ENCODE results near the gene BAIAP2L2. TPM values are rescaled to one million over a fixed set of nuclear protein-coding genes. Genes with fewer than 3 reads are reported as not detected.

BAIAP2L2 gene
- total RNA-seq, 2 donors from 2014 or later = 0.14 to 5.5 TPM

GRCh38 chr22:38088629-38089473 lies 21.6 kb downstream of the BAIAP2L2 start:
- H3K4me3 ChIP-seq = peak overlapping the region in 1 of 2 donors; percentile 6
- H3K27ac ChIP-seq = no peak overlapping the region
- 21% methylated on average over 24 of the region's 85 CpGs for WGBS

DNA sequence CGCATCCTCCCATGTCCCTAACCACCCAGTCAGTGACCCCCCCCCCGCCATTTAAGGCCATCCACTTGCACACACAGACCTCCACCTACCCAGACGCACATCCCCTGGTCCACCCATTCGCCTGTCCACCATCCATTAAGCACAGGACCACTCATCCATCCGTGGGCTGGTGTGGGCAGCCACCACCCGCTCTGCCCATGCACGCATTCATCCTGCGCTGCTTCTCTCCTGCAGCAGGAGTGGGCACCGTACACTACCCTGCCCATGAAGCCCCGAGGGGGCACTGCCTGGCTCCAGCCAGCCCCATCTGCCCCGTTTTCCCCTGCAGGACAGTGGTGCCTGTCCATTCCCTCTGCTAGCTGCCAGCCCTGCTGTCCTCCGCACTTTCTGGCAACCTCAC lies 22.6 kb downstream of the BAIAP2L2 start:
- no peak overlapping the region for H3K27ac ChIP-seq
- no peak for DNase-seq (ENCODE audit: low spot score)
- intact Hi-C loops (cut with DNase I) = no loop called here
- no peaks in the 10 kb centered on the region for H3K27me3 ChIP-seq (replicated peaks; ENCODE audit: insufficient read depth)
- WGBS = 97% methylated on average over 12 of the region's 12 CpGs
- no peaks in the 10 kb centered on the region for H3K9me3 ChIP-seq
- no peak overlapping the region for H3K4me3 ChIP-seq
- H3K4me1 ChIP-seq (replicated peaks) = no peaks in the 10 kb centered on the region
- no peaks in the 10 kb centered on the region for H3K36me3 ChIP-seq
- TF ChIP-seq POLR2A (IDR thresholded peaks at IDR 0.05) (no peak), POLR2AphosphoS5 (IDR thresholded peaks at IDR 0.05) (no peak)
- TF ChIP-seq, protein P1, sequence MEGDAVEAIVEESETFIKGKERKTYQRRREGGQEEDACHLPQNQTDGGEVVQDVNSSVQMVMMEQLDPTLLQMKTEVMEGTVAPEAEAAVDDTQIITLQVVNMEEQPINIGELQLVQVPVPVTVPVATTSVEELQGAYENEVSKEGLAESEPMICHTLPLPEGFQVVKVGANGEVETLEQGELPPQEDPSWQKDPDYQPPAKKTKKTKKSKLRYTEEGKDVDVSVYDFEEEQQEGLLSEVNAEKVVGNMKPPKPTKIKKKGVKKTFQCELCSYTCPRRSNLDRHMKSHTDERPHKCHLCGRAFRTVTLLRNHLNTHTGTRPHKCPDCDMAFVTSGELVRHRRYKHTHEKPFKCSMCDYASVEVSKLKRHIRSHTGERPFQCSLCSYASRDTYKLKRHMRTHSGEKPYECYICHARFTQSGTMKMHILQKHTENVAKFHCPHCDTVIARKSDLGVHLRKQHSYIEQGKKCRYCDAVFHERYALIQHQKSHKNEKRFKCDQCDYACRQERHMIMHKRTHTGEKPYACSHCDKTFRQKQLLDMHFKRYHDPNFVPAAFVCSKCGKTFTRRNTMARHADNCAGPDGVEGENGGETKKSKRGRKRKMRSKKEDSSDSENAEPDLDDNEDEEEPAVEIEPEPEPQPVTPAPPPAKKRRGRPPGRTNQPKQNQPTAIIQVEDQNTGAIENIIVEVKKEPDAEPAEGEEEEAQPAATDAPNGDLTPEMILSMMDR (IDR thresholded peaks at IDR 0.05) = no peak

More at GRCh38 chr22:38088629-38089473, 21.6 kb downstream of the BAIAP2L2 start:
- H3K36me3 ChIP-seq = no peaks in the 10 kb centered on the region
- H3K27me3 ChIP-seq (replicated peaks; ENCODE audit: insufficient read depth) = no peaks in the 10 kb centered on the region
- intact Hi-C loops (cut with DNase I) = no loop called here
- H3K9me3 ChIP-seq = no peaks in the 10 kb centered on the region
- no peak for DNase-seq (ENCODE audit: low spot score)
- TF ChIP-seq, protein P1 (IDR thresholded peaks at IDR 0.05) = no peak
- TF ChIP-seq POLR2A (IDR thresholded peaks at IDR 0.05) (no peak), POLR2AphosphoS5 (IDR thresholded peaks at IDR 0.05) (no peak)
- no peaks in the 10 kb centered on the region for H3K4me1 ChIP-seq (replicated peaks)

DNA sequence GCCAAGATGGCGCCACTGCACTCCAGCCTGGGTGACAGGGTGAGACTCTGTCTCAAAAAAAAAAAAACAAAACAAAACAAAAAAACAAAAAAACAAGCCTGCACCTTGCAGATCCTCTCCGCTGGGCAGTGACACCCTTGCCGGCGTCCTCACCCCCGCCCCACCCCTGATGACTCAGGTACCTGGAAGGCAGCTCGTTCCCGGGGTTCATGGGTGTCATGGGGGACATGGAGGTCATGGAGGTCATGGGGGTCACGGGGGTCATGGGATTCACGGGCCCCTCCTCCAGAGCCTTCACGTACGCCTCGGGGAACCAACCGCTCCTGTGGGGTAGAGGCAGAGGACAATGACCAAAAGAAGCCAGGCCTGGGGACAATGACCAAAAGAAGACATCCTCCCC lies 23.5 kb downstream of the BAIAP2L2 start:
- H3K9me3 ChIP-seq = no peaks in the 10 kb centered on the region
- intact Hi-C loops (cut with DNase I) = no loop called here
- whole genome bisulfite sequencing = 87% methylated on average over 13 of the region's 13 CpGs
- no peak overlapping the region for H3K27ac ChIP-seq
- no peak for DNase-seq (ENCODE audit: low spot score)
- TF ChIP-seq, protein P1 (IDR thresholded peaks at IDR 0.05) = no peak
- TF ChIP-seq POLR2AphosphoS5 (IDR thresholded peaks at IDR 0.05) (no peak), POLR2A (IDR thresholded peaks at IDR 0.05) (no peak)
- H3K36me3 ChIP-seq = no peaks in the 10 kb centered on the region
- no peak overlapping the region for H3K4me3 ChIP-seq
- peaks cover 6% of the 10 kb centered on the region for H3K4me1 ChIP-seq (replicated peaks)
- H3K27me3 ChIP-seq (replicated peaks; ENCODE audit: insufficient read depth) = no peaks in the 10 kb centered on the region

- WGBS = 76% methylated on average over 25 of the region's 25 CpGs
- intact Hi-C loops (cut with DNase I) = no loop called here
- H3K27ac ChIP-seq = no peak overlapping the region
- DNase-seq (ENCODE audit: low spot score) = no peak
- H3K27me3 ChIP-seq (replicated peaks; ENCODE audit: insufficient read depth) = no peaks in the 10 kb centered on the region
- H3K4me1 ChIP-seq (replicated peaks) = peaks cover 9% of the 10 kb centered on the region
- H3K9me3 ChIP-seq = no peaks in the 10 kb centered on the region
- H3K36me3 ChIP-seq = no peaks in the 10 kb centered on the region
- TF ChIP-seq POLR2AphosphoS5 (IDR thresholded peaks at IDR 0.05) = no peak
- TF ChIP-seq POLR2A (IDR thresholded peaks at IDR 0.05) = no peak
- TF ChIP-seq, protein P1 (IDR thresholded peaks at IDR 0.05) = no peak
- no peak overlapping the region for H3K4me3 ChIP-seq
These were observed 24.3 kb downstream of the BAIAP2L2 start for GRCh38 chr22:38086001-38086845.

Data from prostate gland (tissue), 2 donors.